DMS 273 (cell line): ENCODE data around the gene ANXA2.

Experiments
- DNase-seq: peaks from one replicate; lab custom pipeline; 2025; ENCODE audit not compliant: unreplicated experiment; lab: John Stamatoyannopoulos, UW

Gene ANXA2

GRCh38 chr15:60390231-60390630, 7.6 kb downstream of the ANXA2 start:
- DNase-seq = no peak

DNA sequence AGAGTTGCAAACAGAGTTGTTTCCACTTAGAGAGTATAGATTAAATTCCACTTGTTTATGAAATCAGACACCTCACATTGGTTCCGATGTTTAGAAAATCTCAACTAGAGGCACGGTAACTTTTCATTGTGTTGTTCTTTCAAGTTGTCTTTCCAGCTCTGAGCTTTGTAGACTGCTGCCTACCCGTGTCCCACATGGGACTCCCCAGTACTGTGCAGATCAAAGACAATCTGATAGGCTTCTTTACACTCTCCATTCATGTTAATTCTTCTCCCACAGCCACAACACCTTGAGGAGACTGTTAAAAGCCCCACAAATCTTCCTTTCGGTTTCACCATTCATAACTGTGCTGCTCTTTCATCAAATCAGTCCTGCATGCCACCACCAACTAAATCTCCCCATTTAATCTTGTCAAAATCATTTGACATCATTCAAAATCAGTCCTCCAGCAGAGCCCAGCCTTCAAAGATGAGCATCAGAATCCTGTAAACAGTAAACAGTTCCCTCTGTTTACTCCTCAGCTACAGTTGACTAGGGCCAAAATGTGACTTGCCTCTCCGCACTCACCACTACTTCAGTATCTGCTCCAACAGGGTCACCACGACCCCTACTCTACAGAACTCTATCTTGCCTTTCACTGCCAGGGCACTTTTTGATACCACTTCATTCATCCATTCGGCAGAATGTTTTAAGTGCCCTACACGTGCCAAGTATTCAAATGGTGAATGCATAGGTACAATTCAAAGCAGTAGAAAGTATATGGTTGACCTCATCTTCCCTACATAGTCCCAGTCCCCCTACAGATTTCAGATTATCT, 8.3 kb downstream of the ANXA2 start:
- DNase-seq = no peak

- DNase-seq = no peak
These were observed 10.5 kb downstream of the ANXA2 start for GRCh38 chr15:60387321-60387720.

DNA sequence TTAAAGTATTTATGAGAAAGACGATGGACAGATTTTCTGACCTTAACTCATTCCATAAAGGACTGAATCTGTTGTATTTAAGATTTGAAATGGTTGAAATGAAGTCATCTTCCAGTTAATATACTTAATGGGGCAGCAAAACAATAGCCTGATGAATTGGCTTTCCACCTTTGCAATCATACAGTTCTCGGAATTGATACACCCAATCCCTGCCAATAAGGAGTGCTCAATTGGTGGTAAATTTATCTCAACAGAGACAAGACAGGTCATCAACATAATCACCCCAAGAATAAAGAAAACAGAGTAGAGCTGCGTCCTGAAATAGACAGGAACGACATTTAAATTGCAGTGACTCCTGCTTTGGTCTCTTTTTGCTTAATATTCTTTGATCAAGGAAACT, 11.2 kb downstream of the ANXA2 start:
- DNase-seq = no peak

GRCh38 chr15:60385620-60386552, 11.9 kb downstream of the ANXA2 start:
- no peak for DNase-seq

DNA sequence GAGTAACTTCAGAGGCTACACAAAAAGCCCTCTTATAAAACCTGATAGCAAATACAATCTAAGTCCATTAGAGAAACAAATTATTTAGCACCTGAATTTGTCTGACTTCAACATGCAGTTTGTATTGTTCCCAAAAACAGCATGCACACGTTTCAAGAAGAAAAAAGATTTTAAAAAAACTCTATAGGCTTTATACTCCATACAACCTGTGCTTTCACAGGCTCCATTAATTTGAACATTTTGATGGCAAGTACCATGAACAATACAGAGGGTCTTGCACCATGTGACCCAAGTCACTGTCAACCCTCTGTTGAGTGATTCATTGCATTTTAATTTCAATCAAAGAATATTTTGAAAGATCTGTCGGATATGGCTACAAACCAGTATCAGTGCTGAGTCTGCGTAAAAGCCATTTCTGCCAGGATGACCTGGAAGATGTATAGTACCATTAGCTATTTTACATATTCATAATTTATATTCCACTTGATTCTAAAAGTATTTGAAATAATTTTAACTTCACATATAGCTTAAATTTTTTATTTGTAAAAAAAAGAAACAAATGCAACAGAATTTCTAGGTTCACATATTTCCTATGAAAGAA, 13.2 kb downstream of the ANXA2 start:
- no peak for DNase-seq

DNA sequence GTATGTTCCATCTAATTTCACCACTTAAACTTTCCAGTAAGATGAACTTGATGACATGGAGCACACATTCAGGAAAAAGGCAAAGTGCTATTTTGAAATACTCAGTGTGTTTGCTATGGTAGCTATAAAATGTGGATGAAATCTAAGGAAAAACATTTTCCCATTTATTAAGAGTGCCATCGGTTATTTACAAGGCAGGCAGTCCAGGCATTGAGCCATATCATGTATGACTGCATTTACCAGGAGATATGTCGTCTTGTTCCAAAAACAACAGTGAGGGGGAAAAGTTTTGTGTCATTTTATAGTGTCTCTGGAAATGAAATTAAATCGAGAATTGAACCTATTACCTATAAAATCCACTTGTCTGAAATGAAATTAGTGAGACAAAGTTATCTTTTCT, 13.7 kb downstream of the ANXA2 start:
- no peak for DNase-seq

DNA sequence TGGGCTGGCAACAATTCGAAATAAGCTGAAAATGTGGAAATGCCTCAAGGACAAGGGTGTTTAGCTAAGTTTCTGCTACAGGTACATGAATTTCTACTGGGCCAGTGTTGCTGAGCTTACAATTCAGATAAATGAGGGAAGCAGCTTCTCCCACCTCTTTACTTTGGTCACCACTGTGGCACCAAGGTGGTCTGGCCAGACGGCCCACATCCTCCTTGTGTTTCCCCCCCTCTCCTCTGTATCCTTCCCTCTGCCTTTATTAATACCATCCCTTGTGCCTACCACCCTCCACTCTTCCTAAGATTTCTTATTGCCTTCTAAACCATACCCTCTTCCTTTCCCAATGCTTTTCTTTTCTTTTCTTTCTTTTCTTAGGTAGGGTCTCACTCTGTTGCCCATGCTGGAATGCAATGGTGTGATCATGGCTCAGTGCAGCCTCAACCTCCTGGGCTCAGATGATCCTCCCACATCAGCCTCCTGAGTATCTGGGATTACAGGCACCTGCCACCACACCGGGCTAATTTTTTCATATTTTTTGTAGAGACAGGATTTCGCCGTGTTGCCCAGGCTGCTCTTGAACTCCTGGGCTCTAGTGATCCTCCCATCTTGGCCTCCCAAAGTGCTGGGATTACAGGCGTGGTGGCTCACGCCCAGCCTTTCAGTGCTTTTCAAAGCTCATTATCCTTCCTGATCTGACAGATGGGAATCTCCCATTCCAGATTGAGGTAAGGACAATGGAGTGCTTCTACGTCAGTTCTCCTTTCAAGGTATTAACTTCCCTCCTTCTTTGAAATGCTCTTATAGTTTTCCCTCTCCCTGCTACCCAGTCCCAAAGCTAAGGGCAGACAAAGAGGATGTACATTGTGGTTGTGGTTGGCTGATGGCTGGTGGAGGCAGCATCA, 14.8 kb downstream of the ANXA2 start:
- no peak for DNase-seq

DNA sequence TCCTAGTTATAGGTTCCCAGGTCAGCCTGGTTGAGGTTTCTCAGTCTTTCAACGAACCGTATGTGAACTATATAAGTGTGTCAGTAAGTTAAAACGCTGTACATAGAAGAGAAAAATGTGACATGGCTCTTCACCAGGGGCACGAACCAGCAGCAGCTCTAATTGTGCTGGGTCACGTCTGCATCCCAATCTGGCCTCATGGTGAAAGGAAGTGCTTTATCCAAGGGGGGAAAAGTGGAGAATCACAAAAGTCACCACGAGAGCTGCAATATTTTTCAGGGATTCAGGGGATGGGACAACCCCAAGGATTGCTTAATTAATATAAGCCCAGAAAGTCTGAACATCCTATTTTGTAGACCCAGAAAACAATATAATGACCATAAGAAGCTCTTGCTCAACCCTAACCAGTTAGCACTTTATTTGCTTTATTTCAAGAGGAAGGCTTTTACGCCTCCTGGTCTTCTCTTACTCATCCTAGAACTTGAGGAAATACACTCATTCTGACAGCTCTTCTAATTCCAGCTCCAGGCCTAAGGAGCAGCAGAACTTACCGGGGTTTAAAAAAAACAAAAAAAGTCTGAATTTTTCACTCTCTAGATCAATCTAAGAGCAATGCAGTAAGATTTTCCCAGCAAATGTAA, 16.5 kb downstream of the ANXA2 start:
- no peak for DNase-seq

GRCh38 chr15:60379525-60380274, 18.1 kb downstream of the ANXA2 start:
- DNase-seq = no peak

DNA sequence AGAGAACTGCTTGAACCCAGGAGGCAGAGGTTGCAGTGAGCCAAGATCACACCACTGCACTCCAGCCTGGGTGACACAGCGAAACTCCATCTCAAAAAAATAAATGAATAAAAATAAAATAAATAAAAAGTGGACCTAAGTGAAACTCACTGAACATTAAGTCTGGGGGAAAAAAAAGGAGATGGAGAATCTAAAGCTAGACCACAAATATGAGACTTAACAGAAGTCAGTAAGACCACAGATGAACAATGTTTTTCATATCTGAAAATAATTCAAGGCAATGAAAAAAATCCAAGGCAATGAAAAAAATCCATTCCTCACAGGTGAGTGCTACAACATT, 18.6 kb downstream of the ANXA2 start:
- no peak for DNase-seq

- DNase-seq = no peak
These were observed 21.1 kb downstream of the ANXA2 start for GRCh38 chr15:60376677-60377095.

DNA sequence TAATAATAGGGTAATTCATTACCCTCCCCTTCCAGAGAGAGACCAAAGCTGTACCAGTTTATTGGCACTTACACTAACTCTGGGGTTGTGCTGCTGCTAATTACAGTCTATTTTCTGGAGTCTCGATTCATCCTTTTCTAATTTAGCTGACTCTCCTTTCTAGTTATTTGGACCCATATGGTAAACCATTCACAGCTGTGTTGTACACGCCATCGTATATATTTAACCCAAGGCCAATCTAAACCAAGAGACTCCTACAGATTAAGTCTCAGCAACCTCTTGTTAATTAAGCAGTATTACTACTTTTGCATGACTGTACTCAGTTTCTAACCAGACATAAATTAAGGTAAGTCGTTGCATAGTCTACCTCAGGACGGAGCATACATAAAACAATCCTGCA, 22.5 kb downstream of the ANXA2 start:
- DNase-seq = peak; percentile 30

DNA sequence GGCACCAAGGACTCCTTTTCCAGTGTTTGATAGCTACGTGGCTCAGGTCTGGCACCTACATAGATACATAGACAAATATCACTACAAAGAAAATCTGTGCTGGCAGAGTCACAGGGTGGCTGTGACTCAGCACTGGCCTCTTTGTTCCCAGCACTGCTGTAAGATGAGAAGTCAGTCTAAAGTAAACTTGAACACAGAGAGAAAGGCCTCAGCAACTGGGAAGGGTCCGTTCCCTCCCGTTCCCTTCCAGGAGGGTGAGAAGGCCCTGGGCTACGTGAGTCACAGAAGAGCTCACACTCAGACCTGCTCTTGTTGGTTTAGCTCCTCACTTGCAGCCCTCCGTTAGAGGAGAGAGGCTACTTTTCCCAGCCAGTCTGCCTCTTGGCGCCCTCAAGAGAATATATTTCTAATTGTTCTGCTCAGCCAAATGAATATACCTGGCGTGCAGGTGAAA, 23.1 kb downstream of the ANXA2 start:
- DNase-seq = peak; percentile 72

- peak; percentile 59 for DNase-seq
These were observed 23.6 kb downstream of the ANXA2 start for GRCh38 chr15:60374209-60374608.

DNA sequence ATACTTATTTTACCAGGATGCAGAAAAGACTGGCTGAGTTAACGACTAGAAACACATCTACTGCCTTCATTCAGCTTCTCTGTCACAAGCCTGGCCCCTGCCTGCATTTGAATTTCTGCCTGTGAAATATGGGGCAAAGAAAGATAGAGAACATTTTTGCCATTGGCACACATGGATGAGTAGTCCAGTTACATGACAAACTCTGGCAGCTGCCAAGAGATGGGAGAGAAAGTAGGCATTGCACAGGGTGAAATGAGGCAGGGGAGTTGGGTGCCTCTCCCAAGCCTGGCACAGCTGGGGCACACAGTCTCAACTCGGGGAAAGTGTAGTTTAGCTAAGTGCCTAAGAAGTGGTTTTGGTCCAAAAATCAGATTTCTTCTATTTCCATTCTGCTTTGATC, 24.0 kb downstream of the ANXA2 start:
- peak; percentile 24 for DNase-seq

DNA sequence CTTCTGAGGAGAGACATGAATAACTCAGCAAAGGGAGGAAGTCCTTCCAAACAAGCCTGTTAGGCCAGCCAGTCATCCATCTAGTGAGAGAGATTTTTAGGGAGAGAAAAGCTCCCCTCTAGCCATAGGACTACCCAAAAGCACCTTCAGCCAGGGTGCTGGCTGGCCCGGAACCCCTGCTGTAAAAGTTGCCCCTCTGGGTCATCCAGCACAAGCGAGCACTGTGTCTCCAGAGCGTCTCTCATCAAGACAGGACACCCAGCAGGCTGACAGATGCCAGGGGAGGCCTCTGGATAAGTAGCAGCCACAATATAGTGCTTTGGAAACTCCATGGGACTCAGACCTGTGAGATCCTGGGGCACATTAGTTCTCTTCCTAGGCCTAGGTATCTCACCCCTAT, 24.5 kb downstream of the ANXA2 start:
- DNase-seq = peak; percentile 24

- DNase-seq = no peak
These were observed 25.0 kb downstream of the ANXA2 start for GRCh38 chr15:60372756-60373155.

- no peak for DNase-seq
These were observed 25.6 kb downstream of the ANXA2 start for GRCh38 chr15:60372227-60372626.
